DND-41 (cell line): Measurements from ENCODE around the gene HOMER3.

Source experiments
- ATAC-seq: fragments of 200-7000 bp; cut with Tn5 transposase; 3 replicates; pipeline ENCODE4 v1.9.1; 2021; ENCODE audit warnings: low read depth; ENCODE audit not compliant: insufficient read depth
- DNase-seq: peaks from one replicate; pipeline ENCODE4 v3.0.0-alpha.2; 2020
- H2AFZ ChIP-seq: 2 replicates; pipeline ENCODE4 v1.6.0; 2012; ENCODE audit warnings: low read depth, low read length
- H3K27ac ChIP-seq: 2 replicates; pipeline ENCODE4 v1.5.1; 2012; ENCODE audit warnings: low read length, inconsistent platforms
- H3K27me3 ChIP-seq: fragments of 200-600 bp; sonication (generic); 2 replicates; pipeline ENCODE4 v1.6.0; 2012; ENCODE audit warnings: low read length, mild to moderate bottlenecking, inconsistent platforms; ENCODE audit not compliant: insufficient read depth, poor library complexity
- H3K36me3 ChIP-seq: 2 replicates; pipeline ENCODE4 v1.5.1; 2012; ENCODE audit warnings: low read length, inconsistent platforms; ENCODE audit not compliant: insufficient read depth
- H3K4me1 ChIP-seq: 2 replicates; pipeline ENCODE4 v1.5.1; 2012; ENCODE audit warnings: mild to moderate bottlenecking, low read length; ENCODE audit not compliant: insufficient read depth
- H3K4me2 ChIP-seq: 2 replicates; pipeline ENCODE4 v1.6.0; 2012; ENCODE audit warnings: mild to moderate bottlenecking, moderate library complexity, low read length, inconsistent platforms; ENCODE audit not compliant: insufficient read depth
- H3K4me3 ChIP-seq, 2 experiments: fragments of 200-600 bp in 1 of 2; shearing (Covaris generic) in 1 of 2; 2 replicates each; pipeline ENCODE4 v1.5.1; 2012 to 2016; ENCODE audit warnings: inconsistent platforms in 2 of 2, low read length in 2 of 2, mild to moderate bottlenecking in 2 of 2, low read depth in 1 of 2, moderate library complexity in 1 of 2
- H3K79me2 ChIP-seq: 2 replicates; pipeline ENCODE4 v1.6.0; 2012; ENCODE audit warnings: low read length, inconsistent platforms; ENCODE audit not compliant: insufficient read depth
- H3K9ac ChIP-seq: 2 replicates; pipeline ENCODE4 v1.6.0; 2012; ENCODE audit warnings: low read depth, mild to moderate bottlenecking, inconsistent platforms, low read length, moderate library complexity
- H3K9me3 ChIP-seq: 2 replicates; pipeline ENCODE4 v1.5.1; 2012; ENCODE audit warnings: low read length, moderate library complexity, mild to moderate bottlenecking, inconsistent platforms; ENCODE audit not compliant: insufficient read depth, severe bottlenecking
- H4K20me1 ChIP-seq: 2 replicates; pipeline ENCODE4 v1.6.0; 2012; ENCODE audit warnings: low read length; ENCODE audit not compliant: insufficient read depth
- CTCF ChIP-seq: IDR thresholded peaks from 2 replicates; pipeline ENCODE4 v1.5.1; 2012; ENCODE audit warnings: borderline replicate concordance, low read length, moderate library complexity, mild to moderate bottlenecking; ENCODE audit not compliant: poor library complexity, severe bottlenecking; ENCODE audit errors: extremely low read depth
- EZH2 ChIP-seq: IDR thresholded peaks from 3 replicates; pipeline ENCODE4 v1.6.1; 2012; ENCODE audit warnings: borderline replicate concordance, low read depth, mild to moderate bottlenecking, moderate library complexity, low read length, inconsistent platforms; ENCODE audit not compliant: severe bottlenecking

Gene HOMER3

GRCh38 chr19:18912933-18913332, 28.1 kb downstream of the HOMER3 start:
- DNase-seq (no peak), ATAC-seq (no peak)
- TF ChIP-seq CTCF, result no peak
- no peaks in the 10 kb centered on the region for H3K27me3 ChIP-seq
- peaks cover 38% of the 10 kb centered on the region for H4K20me1 ChIP-seq
- H3K79me2 ChIP-seq, result peaks cover 54% of the 10 kb centered on the region
- H3K4me1 ChIP-seq, result peaks cover 20% of the 10 kb centered on the region
- H2AFZ ChIP-seq, result no peak overlapping the region
- no peaks in the 10 kb centered on the region for H3K9me3 ChIP-seq
- no peak overlapping the region for H3K4me3 ChIP-seq
- H3K4me2 ChIP-seq, result no peak overlapping the region
- H3K36me3 ChIP-seq, result peaks cover 61% of the 10 kb centered on the region
- no peak overlapping the region for H3K9ac ChIP-seq
- no peak overlapping the region for H3K27ac ChIP-seq

GRCh38 chr19:18910801-18911436, 30.1 kb downstream of the HOMER3 start:
- peaks cover 48% of the 10 kb centered on the region for H4K20me1 ChIP-seq
- TF ChIP-seq CTCF (no peak), EZH2 (no peak)

GRCh38 chr19:18910010-18910409, 31.0 kb downstream of the HOMER3 start:
- no peak overlapping the region for H3K9ac ChIP-seq
- peaks cover 26% of the 10 kb centered on the region for H3K79me2 ChIP-seq
- H4K20me1 ChIP-seq, result peaks cover 44% of the 10 kb centered on the region
- H3K36me3 ChIP-seq, result peaks cover 81% of the 10 kb centered on the region
- ATAC-seq (no peak), DNase-seq (no peak)
- H3K4me2 ChIP-seq, result no peak overlapping the region
- H3K9me3 ChIP-seq, result no peaks in the 10 kb centered on the region
- TF ChIP-seq EZH2 (no peak), CTCF (no peak)
- H2AFZ ChIP-seq, result no peak overlapping the region
- H3K27ac ChIP-seq, result no peak overlapping the region
- no peaks in the 10 kb centered on the region for H3K4me1 ChIP-seq
- H3K4me3 ChIP-seq, result no peak overlapping the region
- no peaks in the 10 kb centered on the region for H3K27me3 ChIP-seq

More at GRCh38 chr19:18910801-18911436, 30.1 kb downstream of the HOMER3 start:
- H2AFZ ChIP-seq, result no peak overlapping the region
- H3K4me1 ChIP-seq, result peaks cover 7% of the 10 kb centered on the region; the same call in 1 of the 2 replicates
- peaks cover 35% of the 10 kb centered on the region for H3K79me2 ChIP-seq
- H3K9me3 ChIP-seq, result no peaks in the 10 kb centered on the region
- ATAC-seq, result no peak
- no peak for DNase-seq
- no peak overlapping the region for H3K27ac ChIP-seq
- H3K27me3 ChIP-seq, result no peaks in the 10 kb centered on the region
- H3K36me3 ChIP-seq, result peaks cover 81% of the 10 kb centered on the region
- no peak overlapping the region for H3K4me3 ChIP-seq
- no peak overlapping the region for H3K9ac ChIP-seq
- no peak overlapping the region for H3K4me2 ChIP-seq
